NOMO-1 (cell line): ENCODE data around the gene JAZF1.

ENCODE experiments used
- DNase-seq, 2 experiments: peaks; one replicate each; lab custom pipeline; 2025; ENCODE audit not compliant: unreplicated experiment in 2 of 2; lab: John Stamatoyannopoulos, UW

Gene JAZF1

GRCh38 chr7:28142650-28143049 is 37.9 kb downstream of the JAZF1 start:
- DNase-seq = no peak

GRCh38 chr7:28140979-28141378 is 39.6 kb downstream of the JAZF1 start:
- DNase-seq = no peak

GRCh38 chr7:28138837-28139236 is 41.8 kb downstream of the JAZF1 start:
- DNase-seq = no peak

GRCh38 chr7:28137463-28137862 is 43.1 kb downstream of the JAZF1 start:
- DNase-seq = no peak

GRCh38 chr7:28136885-28137284 is 43.7 kb downstream of the JAZF1 start:
- DNase-seq = no peak

GRCh38 chr7:28136420-28136819 is 44.2 kb downstream of the JAZF1 start:
- no peak for DNase-seq

- no peak for DNase-seq
Measured at GRCh38 chr7:28135760-28136159, 44.8 kb downstream of the JAZF1 start.

GRCh38 chr7:28135315-28135714 is 45.3 kb downstream of the JAZF1 start:
- DNase-seq = no peak

- no peak for DNase-seq
Measured at GRCh38 chr7:28133872-28134271, 46.7 kb downstream of the JAZF1 start.

- no peak for DNase-seq
Measured at GRCh38 chr7:28132959-28133870, 47.4 kb downstream of the JAZF1 start.

- no peak for DNase-seq
Measured at GRCh38 chr7:28130277-28130676, 50.3 kb downstream of the JAZF1 start.

GRCh38 chr7:28128608-28129007 is 52.0 kb downstream of the JAZF1 start:
- DNase-seq = no peak

- DNase-seq = no peak
Measured at GRCh38 chr7:28126410-28127041, 54.1 kb downstream of the JAZF1 start.

GRCh38 chr7:28125431-28126409 is 54.9 kb downstream of the JAZF1 start:
- DNase-seq = no peak

GRCh38 chr7:28124413-28124812 is 56.2 kb downstream of the JAZF1 start:
- DNase-seq = no peak

- DNase-seq = no peak
Measured at GRCh38 chr7:28123752-28124151, 56.8 kb downstream of the JAZF1 start.

- no peak for DNase-seq
Measured at GRCh38 chr7:28121496-28121895, 59.1 kb downstream of the JAZF1 start.

- DNase-seq = no peak
Measured at GRCh38 chr7:28116041-28116440, 64.6 kb downstream of the JAZF1 start.

GRCh38 chr7:28115261-28115660 is 65.3 kb downstream of the JAZF1 start:
- DNase-seq = no peak

- DNase-seq = no peak
Measured at GRCh38 chr7:28114056-28114455, 66.5 kb downstream of the JAZF1 start.
